HEK293 (cell line): ENCODE data around the gene SAMD14.

Experiments
- CTCF ChIA-PET: fragments of 350-600 bp; formaldehyde crosslinking; extraction: SDS; loops from one replicate; lab custom pipeline; 2021; ENCODE audit warnings: antibody characterized with exemption; lab: Yijun Ruan, JAX
- POLR2A ChIA-PET: fragments of 300-600 bp; formaldehyde crosslinking; extraction: SDS; loops from one replicate; lab custom pipeline; 2020; ENCODE audit warnings: antibody characterized with exemption, inconsistent platforms; lab: Yijun Ruan, JAX
- H3K27ac ChIP-seq: fragments of 200-500 bp; sonication (Bioruptor generic); 2 replicates; pipeline ENCODE4 v1.5.1; 2014; ENCODE audit warnings: low read depth, low read length, control low read depth, inconsistent platforms; ENCODE audit errors: extremely low read depth
- H3K36me3 ChIP-seq, 2 experiments: fragments of 200-500 bp in 1 of 2; sonication (Bioruptor generic) in 1 of 2; 1 replicate in 1 of 2; 2 replicates in 1 of 2; pipeline ENCODE4 v1.5.1; 2014 to 2017; ENCODE audit warnings: inconsistent platforms in 2 of 2, low read length in 2 of 2; ENCODE audit not compliant: control insufficient read depth in 2 of 2, insufficient read depth in 1 of 2
- H3K4me1 ChIP-seq: fragments of 200-500 bp; sonication (Bioruptor generic); 2 replicates; pipeline ENCODE4 v1.5.1; 2014; ENCODE audit warnings: mild to moderate bottlenecking, low read length, inconsistent platforms; ENCODE audit not compliant: control insufficient read depth, insufficient read depth
- H3K4me3 ChIP-seq: 2 replicates; pipeline ENCODE4 v1.5.1; 2011; ENCODE audit warnings: low read depth, mild to moderate bottlenecking, control low read depth, low read length, moderate library complexity
- H3K9me3 ChIP-seq: fragments of 200-500 bp; sonication (Bioruptor generic); 2 replicates; pipeline ENCODE4 v1.5.1; 2014; ENCODE audit warnings: low read depth, low read length, inconsistent platforms; ENCODE audit not compliant: control insufficient read depth, insufficient read depth
- FEZF1 ChIP-seq: fragments of 450-650 bp; formaldehyde crosslinking; IDR thresholded peaks from 2 replicates; pipeline ENCODE4 v1.5.1; 2016; ENCODE audit warnings: missing biosample characterization, missing genetic modification characterization
- GFI1B ChIP-seq: fragments of 450-650 bp; formaldehyde crosslinking; IDR thresholded peaks from 2 replicates; pipeline ENCODE4 v1.5.1; 2016; ENCODE audit warnings: missing biosample characterization, missing genetic modification characterization
- GLIS1 ChIP-seq: fragments of 450-650 bp; formaldehyde crosslinking; IDR thresholded peaks from 2 replicates; pipeline ENCODE4 v1.5.1; 2016; ENCODE audit warnings: missing biosample characterization, missing genetic modification characterization
- KLF1 ChIP-seq: fragments of 450-650 bp; formaldehyde crosslinking; IDR thresholded peaks from 2 replicates; pipeline ENCODE4 v1.5.1; 2016; ENCODE audit warnings: missing biosample characterization, missing genetic modification characterization
- WT1 ChIP-seq: fragments of 450-650 bp; formaldehyde crosslinking; IDR thresholded peaks from 2 replicates; pipeline ENCODE4 v1.5.1; 2016; ENCODE audit warnings: missing biosample characterization, missing genetic modification characterization
- ZFP41 ChIP-seq: fragments of 450-650 bp; formaldehyde crosslinking; IDR thresholded peaks from 2 replicates; pipeline ENCODE4 v1.5.1; 2016; ENCODE audit warnings: missing biosample characterization, missing genetic modification characterization, borderline replicate concordance
- ZIC2 ChIP-seq: fragments of 450-650 bp; formaldehyde crosslinking; IDR thresholded peaks from 2 replicates; pipeline ENCODE4 v1.5.1; 2016; ENCODE audit warnings: missing biosample characterization, missing genetic modification characterization
- ZNF248 ChIP-seq: fragments of 450-650 bp; formaldehyde crosslinking; IDR thresholded peaks from 2 replicates; pipeline ENCODE4 v1.5.1; 2017; ENCODE audit warnings: missing biosample characterization, missing genetic modification characterization
- ZNF311 ChIP-seq: fragments of 450-650 bp; formaldehyde crosslinking; IDR thresholded peaks from 2 replicates; pipeline ENCODE4 v1.5.1; 2017; ENCODE audit warnings: missing biosample characterization, missing genetic modification characterization, borderline replicate concordance
- ZNF366 ChIP-seq: fragments of 450-650 bp; formaldehyde crosslinking; conservative IDR thresholded peaks from 2 replicates; pipeline ENCODE4 v1.5.1; 2016; ENCODE audit warnings: missing biosample characterization, missing genetic modification characterization
- ZNF391 ChIP-seq: fragments of 450-650 bp; formaldehyde crosslinking; IDR thresholded peaks from 2 replicates; pipeline ENCODE4 v1.5.1; 2016; ENCODE audit warnings: low read depth, missing biosample characterization, missing genetic modification characterization, borderline replicate concordance
- ZNF544 ChIP-seq: fragments of 450-650 bp; formaldehyde crosslinking; IDR thresholded peaks from 2 replicates; pipeline ENCODE4 v1.5.0; 2017; ENCODE audit warnings: missing biosample characterization, missing genetic modification characterization
- ZNF600 ChIP-seq: fragments of 450-650 bp; formaldehyde crosslinking; IDR thresholded peaks from 2 replicates; pipeline ENCODE4 v1.5.1; 2016; ENCODE audit warnings: missing biosample characterization, missing genetic modification characterization
- ZNF664 ChIP-seq: fragments of 450-650 bp; formaldehyde crosslinking; IDR thresholded peaks from 2 replicates; pipeline ENCODE4 v1.5.1; 2016; ENCODE audit warnings: missing biosample characterization, missing genetic modification characterization
- ZNF747 ChIP-seq: fragments of 450-650 bp; formaldehyde crosslinking; IDR thresholded peaks from 2 replicates; pipeline ENCODE4 v1.5.1; 2016; ENCODE audit warnings: missing biosample characterization, missing genetic modification characterization
- TF ChIP-seq, protein P1 (sequence below): fragments of 450-650 bp; formaldehyde crosslinking; IDR thresholded peaks from 2 replicates; pipeline ENCODE4 v1.5.1; 2016; ENCODE audit warnings: missing biosample characterization, missing genetic modification characterization
- TF ChIP-seq, protein P2 (sequence below): fragments of 450-650 bp; formaldehyde crosslinking; IDR thresholded peaks from 2 replicates; pipeline ENCODE4 v1.5.1; 2016; ENCODE audit warnings: missing biosample characterization, missing genetic modification characterization

The SAMD14 gene

DNA sequence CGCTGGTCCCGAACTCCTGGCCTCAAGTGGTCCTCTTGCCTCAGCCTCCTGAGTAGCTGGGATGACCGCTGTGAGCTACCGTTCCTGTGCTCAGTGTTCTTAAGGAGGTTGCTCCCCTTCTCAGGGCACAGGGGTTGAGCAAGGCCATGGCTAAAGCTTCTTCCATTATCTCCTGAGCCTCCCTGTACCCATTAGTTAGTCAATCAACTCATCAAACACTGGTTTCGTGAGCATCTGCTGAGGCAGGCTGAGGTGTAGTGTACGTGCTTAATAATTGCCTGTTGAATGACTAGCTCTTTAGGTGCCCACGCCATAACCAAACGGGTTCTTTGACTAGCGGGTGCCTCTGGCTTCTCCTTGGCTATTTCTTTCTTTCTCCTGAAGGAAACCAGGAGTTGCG is 47.5 kb upstream of the SAMD14 start:
- H3K4me1 ChIP-seq = peaks cover 11% of the 10 kb centered on the region
- no peaks in the 10 kb centered on the region for H3K36me3 ChIP-seq
- H3K9me3 ChIP-seq = no peaks in the 10 kb centered on the region
- H3K27ac ChIP-seq = peak overlapping the region; percentile 76
- H3K4me3 ChIP-seq = no peak overlapping the region
- ChIA-PET POLR2A (interaction anchor here (0.5 to 2.5 kb wide), 14 partner anchors 9 to 615 kb away, joined by 3 to 31 read pairs (median 5); partner anchors contain the start of gene PPP1R9B), CTCF (interaction anchor here (0.6 to 4.3 kb wide), 26 partner anchors 9 to 220 kb away, joined by 3 to 83 read pairs (median 6); partner anchors contain the start of genes COL1A1, LRRC59, SGCA and TMEM92)
- TF ChIP-seq ZNF248 (no peak), ZNF366 (tag by site-specific recombination) (no peak), ZNF664 (tag by site-specific recombination) (peak; percentile 49; the same call in 1 of the 2 replicates), ZNF747 (tag by site-specific recombination) (no peak), ZNF391 (no peak), ZNF311 (tag by site-specific recombination) (no peak), ZNF544 (tag by site-specific recombination) (no peak)
- TF ChIP-seq, protein P1, sequence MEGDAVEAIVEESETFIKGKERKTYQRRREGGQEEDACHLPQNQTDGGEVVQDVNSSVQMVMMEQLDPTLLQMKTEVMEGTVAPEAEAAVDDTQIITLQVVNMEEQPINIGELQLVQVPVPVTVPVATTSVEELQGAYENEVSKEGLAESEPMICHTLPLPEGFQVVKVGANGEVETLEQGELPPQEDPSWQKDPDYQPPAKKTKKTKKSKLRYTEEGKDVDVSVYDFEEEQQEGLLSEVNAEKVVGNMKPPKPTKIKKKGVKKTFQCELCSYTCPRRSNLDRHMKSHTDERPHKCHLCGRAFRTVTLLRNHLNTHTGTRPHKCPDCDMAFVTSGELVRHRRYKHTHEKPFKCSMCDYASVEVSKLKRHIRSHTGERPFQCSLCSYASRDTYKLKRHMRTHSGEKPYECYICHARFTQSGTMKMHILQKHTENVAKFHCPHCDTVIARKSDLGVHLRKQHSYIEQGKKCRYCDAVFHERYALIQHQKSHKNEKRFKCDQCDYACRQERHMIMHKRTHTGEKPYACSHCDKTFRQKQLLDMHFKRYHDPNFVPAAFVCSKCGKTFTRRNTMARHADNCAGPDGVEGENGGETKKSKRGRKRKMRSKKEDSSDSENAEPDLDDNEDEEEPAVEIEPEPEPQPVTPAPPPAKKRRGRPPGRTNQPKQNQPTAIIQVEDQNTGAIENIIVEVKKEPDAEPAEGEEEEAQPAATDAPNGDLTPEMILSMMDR (tag by site-specific recombination) = no peak

DNA sequence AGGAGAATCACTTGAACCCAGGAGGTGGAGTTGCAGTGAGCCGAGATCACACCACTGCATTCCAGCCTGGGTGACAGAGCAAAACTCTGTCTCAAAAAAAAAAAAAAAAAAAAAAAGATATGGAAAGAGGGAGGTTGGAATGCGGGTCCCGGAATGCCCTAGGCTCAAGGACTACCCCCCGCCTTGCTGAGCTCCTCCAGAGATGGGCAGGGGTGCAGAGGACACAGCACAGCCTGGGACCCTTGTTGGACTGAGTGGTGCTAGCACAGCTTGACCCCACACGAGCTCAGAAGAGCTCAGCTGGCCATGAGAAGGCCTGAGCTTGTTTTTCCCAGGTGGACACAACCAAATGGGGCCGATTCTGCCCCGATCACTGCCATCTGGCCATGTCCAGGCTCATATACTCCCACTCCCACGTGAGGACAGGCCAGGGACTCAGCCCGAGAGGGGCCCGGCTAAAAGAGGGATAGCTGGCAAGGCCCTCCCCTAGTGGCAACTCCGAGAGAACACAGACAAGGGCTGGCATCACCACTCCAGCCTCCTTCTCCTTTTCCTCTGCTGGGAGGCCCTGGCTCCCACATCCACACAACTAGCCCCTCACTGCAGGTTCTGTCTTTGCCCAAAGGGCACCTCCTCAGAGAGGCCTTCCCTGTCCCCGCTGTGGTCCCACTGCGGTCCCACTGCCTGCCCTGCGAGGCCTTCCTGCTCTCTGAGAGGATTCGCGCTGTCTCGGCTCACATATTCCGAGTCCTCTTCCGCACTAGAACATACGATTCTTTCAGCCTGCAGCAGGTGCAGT is 46.8 kb upstream of the SAMD14 start:
- Histone ChIP-seq H3K27ac (no peak overlapping the region), H3K36me3 (no peaks in the 10 kb centered on the region), H3K9me3 (no peaks in the 10 kb centered on the region), H3K4me3 (no peak overlapping the region), H3K4me1 (peaks cover 11% of the 10 kb centered on the region)
- TF ChIP-seq ZFP41 (tag by site-specific recombination) (no peak), ZNF600 (tag by site-specific recombination) (peak; percentile 84)
- ChIA-PET CTCF (interaction anchor here (0.6 to 4.3 kb wide), 15 partner anchors 8 to 221 kb away, joined by 3 to 83 read pairs (median 7); partner anchors contain the start of genes COL1A1, LRRC59, SGCA and TMEM92), POLR2A (interaction anchor here (0.9 to 2.4 kb wide), 5 partner anchors 8 to 25 kb away, joined by 4 to 17 read pairs (median 5); partner anchors contain the start of gene PPP1R9B)

DNA sequence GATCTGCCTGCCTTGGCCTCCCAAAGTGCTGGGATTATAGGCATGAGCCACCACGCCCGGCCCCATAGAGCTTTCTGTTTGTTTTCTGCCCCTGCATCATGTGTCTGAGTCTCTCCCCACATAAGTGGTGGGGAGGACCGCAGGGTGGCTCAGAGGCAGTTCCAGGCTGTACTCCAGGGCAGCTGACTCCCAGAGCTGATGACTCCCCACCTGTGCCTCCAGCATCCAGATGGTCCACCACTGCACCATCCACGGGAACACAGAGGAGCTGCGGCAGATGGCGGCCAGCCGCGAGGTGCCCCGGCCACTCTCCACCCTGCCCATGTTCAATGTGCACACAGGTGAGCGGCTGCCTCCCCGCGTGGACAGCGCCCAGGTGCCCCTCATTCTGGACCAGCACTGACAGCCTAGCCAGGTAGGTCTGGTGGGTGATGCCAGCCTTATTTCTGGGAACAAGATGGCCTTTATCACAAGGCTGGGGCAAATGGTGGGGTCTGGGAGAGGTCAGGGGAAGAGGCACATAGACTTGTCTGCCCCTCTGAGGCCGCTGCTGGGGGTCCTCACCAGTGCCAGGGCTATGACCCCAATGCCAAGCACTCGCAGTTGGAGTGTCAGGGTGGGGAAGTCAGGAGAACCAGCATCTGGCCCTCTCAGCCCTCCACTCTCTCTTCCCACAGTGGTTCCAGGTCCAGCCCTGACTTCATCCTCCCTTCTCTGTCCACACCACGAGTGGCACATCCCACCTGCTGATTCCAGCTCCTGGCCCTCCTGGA is 45.3 kb upstream of the SAMD14 start:
- peak; percentile 79 for TF ChIP-seq GLIS1
- TF ChIP-seq, protein P2, sequence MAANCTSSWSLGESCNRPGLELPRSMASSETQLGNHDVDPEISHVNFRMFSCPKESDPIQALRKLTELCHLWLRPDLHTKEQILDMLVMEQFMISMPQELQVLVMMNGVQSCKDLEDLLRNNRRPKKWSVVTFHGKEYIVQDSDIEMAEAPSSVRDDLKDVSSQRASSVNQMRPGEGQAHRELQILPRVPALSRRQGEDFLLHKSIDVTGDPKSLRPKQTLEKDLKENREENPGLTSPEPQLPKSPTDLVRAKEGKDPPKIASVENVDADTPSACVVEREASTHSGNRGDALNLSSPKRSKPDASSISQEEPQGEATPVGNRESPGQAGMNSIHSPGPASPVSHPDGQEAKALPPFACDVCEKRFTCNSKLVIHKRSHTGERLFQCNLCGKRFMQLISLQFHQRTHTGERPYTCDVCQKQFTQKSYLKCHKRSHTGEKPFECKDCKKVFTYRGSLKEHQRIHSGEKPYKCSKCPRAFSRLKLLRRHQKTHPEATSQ (tag by site-specific recombination) = no peak
- peak; percentile 90 for TF ChIP-seq KLF1 (tag by site-specific recombination)
- no peak for TF ChIP-seq ZNF747 (tag by site-specific recombination)
- TF ChIP-seq GFI1B (tag by site-specific recombination) = no peak
- peak; percentile 67; the same call in 1 of the 2 replicates for TF ChIP-seq WT1
- no peak for TF ChIP-seq FEZF1 (tag by site-specific recombination)
- TF ChIP-seq ZIC2 (tag by site-specific recombination) = peak; percentile 75
- CTCF ChIA-PET = interaction anchor here (0.6 to 9.6 kb wide), 12 partner anchors 10 to 121 kb away, joined by 3 to 174 read pairs (median 6); partner anchors contain the start of genes COL1A1 and SGCA
- no peaks in the 10 kb centered on the region for H3K36me3 ChIP-seq
- POLR2A ChIA-PET = interaction anchor here (1.0 kb wide), 1 partner anchor 24 kb away, joined by 3 read pairs; no protein-coding TSS in a partner anchor
- H3K27ac ChIP-seq = no peak overlapping the region
- H3K4me1 ChIP-seq = peaks cover 11% of the 10 kb centered on the region
- H3K4me3 ChIP-seq = no peak overlapping the region
- no peaks in the 10 kb centered on the region for H3K9me3 ChIP-seq
